A673 (cell line): Measurements from ENCODE around the gene NDST1. TPM values are rescaled to one million over a fixed set of nuclear protein-coding genes. Genes with fewer than 3 reads are reported as not detected.

ENCODE experiments used
- BruUV-seq: library from RNA; stranded (reverse); fragments of 400-500 nt; replicated peaks from 2 replicates; lab custom pipeline; 2021; lab: Mats Ljungman, UMichigan
- CTCF ChIA-PET: fragments of 300-600 bp; sonication (Branson Sonifier 250); formaldehyde crosslinking; loops from one replicate; lab custom pipeline; 2022; ENCODE audit warnings: antibody characterized with exemption; lab: Charles Lee
- POLR2A ChIA-PET: fragments of 300-600 bp; sonication (Branson Sonifier 250); formaldehyde crosslinking; loops from one replicate; lab custom pipeline; 2022; ENCODE audit warnings: antibody characterized with exemption; ENCODE audit not compliant: low non-redundant PET; lab: Charles Lee
- DNase-seq: peaks from one replicate; pipeline ENCODE4 v3.0.0-alpha.2; 2015; ENCODE audit warnings: low spot score
- H3K27ac ChIP-seq: fragments of 200-600 bp; sonication (generic); 2 replicates; pipeline ENCODE4 v1.5.1; 2016; ENCODE audit warnings: mixed run types, low read depth, mild to moderate bottlenecking, mixed read lengths, antibody characterized with exemption, low read length; ENCODE audit not compliant: poor library complexity, severe bottlenecking
- H3K27me3 ChIP-seq: fragments of 200-600 bp; sonication (generic); replicated peaks from 2 replicates; pipeline ENCODE4 v1.6.1; 2017; ENCODE audit warnings: mixed run types, low read depth, mild to moderate bottlenecking, mixed read lengths, antibody characterized with exemption, low read length; ENCODE audit not compliant: insufficient read depth, poor library complexity
- H3K36me3 ChIP-seq: fragments of 200-600 bp; sonication (generic); 2 replicates; pipeline ENCODE4 v1.6.1; 2016; ENCODE audit warnings: mixed run types, mild to moderate bottlenecking, mixed read lengths, antibody characterized with exemption, low read length; ENCODE audit not compliant: insufficient read depth, poor library complexity, severe bottlenecking
- H3K4me1 ChIP-seq: fragments of 200-600 bp; sonication (generic); 2 replicates; pipeline ENCODE4 v1.6.1; 2017; ENCODE audit warnings: mixed run types, mild to moderate bottlenecking, mixed read lengths, antibody characterized with exemption, low read length; ENCODE audit not compliant: insufficient read depth, poor library complexity, severe bottlenecking
- H3K4me3 ChIP-seq: fragments of 200-600 bp; sonication (generic); 2 replicates; pipeline ENCODE4 v1.5.1; 2016; ENCODE audit warnings: low read depth, mixed run types, mild to moderate bottlenecking, mixed read lengths, low read length; ENCODE audit not compliant: poor library complexity, severe bottlenecking
- H3K9me3 ChIP-seq: fragments of 200-600 bp; sonication (generic); 2 replicates; pipeline ENCODE4 v1.6.1; 2016; ENCODE audit warnings: mixed run types, low read depth, mild to moderate bottlenecking, mixed read lengths, antibody characterized with exemption, low read length; ENCODE audit not compliant: poor library complexity, severe bottlenecking
- CTCF ChIP-seq: fragments of 300-800, 200-600 bp; sonication (generic); conservative IDR thresholded peaks from 2 replicates; pipeline ENCODE4 v1.5.1; 2017; ENCODE audit warnings: low read depth, mild to moderate bottlenecking, antibody characterized with exemption, low read length, moderate library complexity, mixed read lengths
- EZH2 ChIP-seq: fragments of 200-600 bp; sonication (generic); IDR thresholded peaks from 2 replicates; pipeline ENCODE4 v1.6.1; 2017; ENCODE audit warnings: borderline replicate concordance, low read depth, mild to moderate bottlenecking, mixed read lengths, antibody characterized with exemption, low read length; ENCODE audit not compliant: poor library complexity, severe bottlenecking
- intact Hi-C: fragments of 100-400 bp; cut with micrococcal nuclease; formaldehyde crosslinking; loops from one replicate; pipeline ENCODE4 v1.10.0; 2022; ENCODE audit not compliant: unreplicated experiment
- total RNA-seq: library from RNA; stranded (reverse); gene quantifications from 2 replicates; pipeline ENCODE4 v1.2.3, GENCODE V29; 2021

NDST1 gene
- total RNA-seq, 1 experiment from 2014 or later = 44.0 TPM

- no peaks in the 10 kb centered on the region for H3K9me3 ChIP-seq
- no peaks in the 10 kb centered on the region for H3K4me1 ChIP-seq
- H3K27me3 ChIP-seq = no peaks in the 10 kb centered on the region
- no TSS peak for BruUV-seq
- TF ChIP-seq EZH2 = no peak
- TF ChIP-seq CTCF = no peak
- no peak overlapping the region for H3K4me3 ChIP-seq
- no peak for DNase-seq
- H3K36me3 ChIP-seq = no peaks in the 10 kb centered on the region
- ChIA-PET POLR2A (no interaction called here), CTCF (no interaction called here)
- H3K27ac ChIP-seq = no peak overlapping the region
- intact Hi-C loops = no loop called here
Measured at GRCh38 chr5:150578781-150579461, 71.0 kb downstream of the NDST1 start.

- H3K36me3 ChIP-seq = no peaks in the 10 kb centered on the region
- TF ChIP-seq CTCF (no peak), EZH2 (no peak)
- H3K4me3 ChIP-seq = no peak overlapping the region
- POLR2A ChIA-PET = no interaction called here
- DNase-seq = no peak
- CTCF ChIA-PET = interaction anchor here (0.6 kb wide), 1 partner anchor 140 kb away, joined by 3 read pairs; no protein-coding TSS in a partner anchor
- no peaks in the 10 kb centered on the region for H3K4me1 ChIP-seq
- intact Hi-C loops = no loop called here
- no peaks in the 10 kb centered on the region for H3K9me3 ChIP-seq
- H3K27ac ChIP-seq = no peak overlapping the region
- H3K27me3 ChIP-seq = no peaks in the 10 kb centered on the region
- BruUV-seq = no TSS peak
Measured at GRCh38 chr5:150579462-150580400, 71.8 kb downstream of the NDST1 start.

GRCh38 chr5:150580917-150581316 is 73.0 kb downstream of the NDST1 start:
- intact Hi-C loops = no loop called here
- no peaks in the 10 kb centered on the region for H3K4me1 ChIP-seq
- CTCF ChIA-PET = no interaction called here
- TF ChIP-seq CTCF (no peak), EZH2 (no peak)
- BruUV-seq = no TSS peak
- POLR2A ChIA-PET = no interaction called here
- H3K36me3 ChIP-seq = no peaks in the 10 kb centered on the region
- H3K9me3 ChIP-seq = no peaks in the 10 kb centered on the region
- H3K27ac ChIP-seq = no peak overlapping the region
- H3K4me3 ChIP-seq = no peak overlapping the region
- H3K27me3 ChIP-seq = no peaks in the 10 kb centered on the region
- DNase-seq = no peak
